Measurements from ENCODE around the gene NDRG3.

DNA sequence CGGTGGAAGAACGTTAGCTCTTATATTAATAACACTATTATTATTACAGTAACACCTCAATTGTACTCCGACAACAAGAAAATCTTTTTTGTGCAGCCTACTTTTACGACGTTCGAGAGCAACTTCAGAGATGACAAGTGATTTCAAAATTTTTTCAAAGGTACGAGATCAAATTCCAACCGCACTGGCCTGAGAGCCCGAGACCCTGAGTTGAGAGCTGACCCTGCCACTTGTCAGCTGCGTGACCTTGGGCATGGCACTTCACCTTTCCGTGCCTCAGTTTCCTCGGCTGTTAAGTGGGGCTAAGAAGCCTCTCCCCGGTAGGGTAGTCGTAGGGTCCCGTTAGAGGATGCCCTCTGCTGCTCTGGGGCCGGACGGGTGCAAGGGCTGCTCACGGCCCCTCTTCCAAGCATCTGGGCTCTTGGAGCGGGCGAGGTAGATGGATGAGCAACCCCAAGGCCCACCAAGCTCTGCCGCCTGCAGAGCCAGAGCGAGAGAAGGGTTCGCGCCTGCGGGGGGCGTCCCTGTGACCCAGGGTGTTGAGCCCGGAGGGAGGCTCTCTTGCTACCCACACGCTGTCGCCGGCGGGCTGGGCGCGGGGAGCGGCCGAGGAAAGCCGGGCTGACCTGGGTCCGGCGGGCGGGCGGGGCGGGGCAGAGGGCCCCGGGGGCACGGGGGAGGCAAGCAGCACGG, 510 bp downstream of the NDRG3 start:
- TF ChIP-seq, protein P1, sequence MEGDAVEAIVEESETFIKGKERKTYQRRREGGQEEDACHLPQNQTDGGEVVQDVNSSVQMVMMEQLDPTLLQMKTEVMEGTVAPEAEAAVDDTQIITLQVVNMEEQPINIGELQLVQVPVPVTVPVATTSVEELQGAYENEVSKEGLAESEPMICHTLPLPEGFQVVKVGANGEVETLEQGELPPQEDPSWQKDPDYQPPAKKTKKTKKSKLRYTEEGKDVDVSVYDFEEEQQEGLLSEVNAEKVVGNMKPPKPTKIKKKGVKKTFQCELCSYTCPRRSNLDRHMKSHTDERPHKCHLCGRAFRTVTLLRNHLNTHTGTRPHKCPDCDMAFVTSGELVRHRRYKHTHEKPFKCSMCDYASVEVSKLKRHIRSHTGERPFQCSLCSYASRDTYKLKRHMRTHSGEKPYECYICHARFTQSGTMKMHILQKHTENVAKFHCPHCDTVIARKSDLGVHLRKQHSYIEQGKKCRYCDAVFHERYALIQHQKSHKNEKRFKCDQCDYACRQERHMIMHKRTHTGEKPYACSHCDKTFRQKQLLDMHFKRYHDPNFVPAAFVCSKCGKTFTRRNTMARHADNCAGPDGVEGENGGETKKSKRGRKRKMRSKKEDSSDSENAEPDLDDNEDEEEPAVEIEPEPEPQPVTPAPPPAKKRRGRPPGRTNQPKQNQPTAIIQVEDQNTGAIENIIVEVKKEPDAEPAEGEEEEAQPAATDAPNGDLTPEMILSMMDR (IDR thresholded peaks at IDR 0.05), result no peak
- TF ChIP-seq POLR2A (IDR thresholded peaks at IDR 0.05), result no peak
- no peak for TF ChIP-seq POLR2AphosphoS5 (IDR thresholded peaks at IDR 0.05)
